ENCODE measurements around the gene TBC1D3C.
"Not testable (repeated sequence)": the region's sequence is repeated elsewhere in the genome, so short reads cannot be mapped to it uniquely, and the experiment has no call there.

The TBC1D3C gene

GRCh38 chr17:38068534-38068933, at the start of gene TBC1D3C:
TSS of gene TBC1D3C (minus strand) at chr17:38068634. CDS start at chr17:38067066, 1,568 bp downstream.
- DNase-seq: not testable (repeated sequence)

DNA sequence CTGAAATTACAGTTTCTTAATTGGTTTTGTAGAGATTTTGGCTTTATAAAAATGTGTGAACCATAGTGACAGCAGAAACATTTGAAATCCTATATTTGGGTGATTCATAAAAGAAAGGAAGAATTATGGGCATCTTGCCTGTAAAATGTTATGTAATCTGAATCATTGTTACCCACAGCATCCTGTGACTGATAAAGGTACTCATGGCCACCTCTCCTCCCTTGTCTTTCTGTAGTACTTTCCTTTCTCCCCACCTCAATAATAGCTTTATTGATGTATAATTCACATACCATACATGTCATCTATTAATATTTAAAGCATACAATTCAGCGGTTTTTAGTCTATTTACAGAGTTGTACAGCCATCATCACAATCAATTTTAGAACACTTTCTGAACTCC, 30.8 kb upstream of the TBC1D3C start:
- not testable (repeated sequence) for DNase-seq

DNA sequence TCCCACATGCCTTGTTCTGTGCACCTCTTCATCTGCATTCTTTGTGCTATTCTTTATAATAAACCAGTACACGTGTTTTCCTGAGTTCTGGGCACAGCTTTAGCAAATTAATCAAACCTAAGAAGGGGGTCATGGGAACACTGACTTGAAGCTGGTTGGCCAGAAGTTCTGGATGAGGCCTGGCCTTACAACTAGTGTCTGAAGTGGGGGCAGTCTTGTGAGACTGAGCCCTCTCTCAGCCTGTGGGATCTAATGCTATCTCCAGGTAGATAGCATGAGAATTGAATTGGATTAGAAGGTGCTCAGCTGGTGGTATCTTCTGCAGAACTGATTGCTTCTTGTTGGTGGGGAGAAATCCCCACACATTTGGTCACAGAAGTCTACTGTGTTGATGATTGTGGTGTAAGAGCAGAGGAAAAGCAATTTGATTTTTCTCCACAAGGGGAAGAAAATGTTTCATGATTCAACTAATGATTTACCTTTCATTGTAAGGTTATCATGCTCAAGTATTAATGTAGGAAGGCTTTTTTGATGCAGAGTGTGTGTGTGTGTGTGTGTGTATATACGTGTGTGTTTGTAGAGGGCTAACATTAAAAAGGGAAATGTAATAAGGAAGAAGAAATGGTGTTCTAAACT, 25.7 kb upstream of the TBC1D3C start:
- not testable (repeated sequence) for DNase-seq

DNA sequence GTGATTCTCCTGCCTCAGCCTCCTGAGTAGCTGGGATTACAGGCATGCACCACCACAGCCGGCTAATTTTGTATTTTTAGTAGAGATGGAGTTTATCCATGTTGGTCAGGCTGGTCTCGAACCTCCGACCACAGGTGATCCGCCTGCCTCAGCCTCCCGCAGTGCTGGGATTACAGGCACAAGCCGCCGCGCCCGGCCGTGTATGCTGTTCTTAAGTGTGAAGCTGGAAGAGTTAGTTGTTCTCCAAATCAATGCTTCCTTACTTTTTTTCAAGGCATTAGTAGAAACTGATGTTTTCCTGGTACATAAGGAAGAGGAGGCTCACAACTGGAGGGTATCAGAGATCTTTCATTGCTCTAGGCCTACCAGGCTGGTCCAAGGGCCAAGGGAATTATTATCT, 19.7 kb upstream of the TBC1D3C start:
- DNase-seq: not testable (repeated sequence)

- not testable (repeated sequence) for DNase-seq
These were observed 18.9 kb upstream of the TBC1D3C start for GRCh38 chr17:38087344-38087743.
